LoVo (cell line): ENCODE results near the gene GOLGA1.
"Not testable (repeated sequence)": the region's sequence is repeated elsewhere in the genome, so short reads cannot be mapped to it uniquely, and the experiment has no call there.

ENCODE experiments used
- DNase-seq: peaks from one replicate; pipeline ENCODE4 v3.0.0-alpha.2; 2016; ENCODE audit warnings: low spot score

GOLGA1 gene

DNA sequence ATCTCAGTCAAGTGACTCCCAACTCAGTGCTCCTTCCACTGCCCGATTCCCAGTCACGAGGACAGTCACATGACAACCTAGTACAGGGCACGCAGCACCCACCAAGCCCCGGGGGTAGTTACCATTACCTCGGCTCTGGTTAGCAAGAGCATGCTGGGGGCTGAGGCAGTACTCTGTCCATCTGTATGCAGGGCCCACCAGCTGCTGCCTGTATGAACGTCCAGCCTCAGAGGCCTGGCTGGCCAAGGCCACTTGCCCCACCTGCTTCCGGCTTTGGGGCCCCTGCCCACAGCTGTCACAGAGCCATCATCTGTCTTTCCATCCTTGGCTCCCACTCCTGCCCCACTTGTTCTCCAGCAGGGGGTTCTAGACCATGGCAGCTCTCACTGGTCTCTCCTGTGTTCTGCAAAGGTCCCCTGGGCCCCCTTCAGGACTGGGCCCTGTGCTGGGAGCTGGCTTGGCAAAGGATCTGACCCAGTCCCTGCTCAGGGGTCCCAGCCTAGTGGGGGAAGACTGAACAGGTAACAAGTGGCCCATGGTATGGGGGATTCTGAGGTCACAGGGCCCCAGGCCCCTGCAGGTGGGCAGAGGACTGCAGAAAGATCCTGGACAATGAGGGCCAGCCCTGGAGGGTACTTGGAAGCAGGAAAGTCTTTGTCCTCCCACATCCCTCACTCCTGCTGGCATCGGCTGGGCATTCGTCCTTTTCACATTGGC, 82.4 kb downstream of the GOLGA1 start:
- no peak for DNase-seq

- DNase-seq, result no peak
Measured at GRCh38 chr9:124857533-124858162, 83.2 kb downstream of the GOLGA1 start.

DNA sequence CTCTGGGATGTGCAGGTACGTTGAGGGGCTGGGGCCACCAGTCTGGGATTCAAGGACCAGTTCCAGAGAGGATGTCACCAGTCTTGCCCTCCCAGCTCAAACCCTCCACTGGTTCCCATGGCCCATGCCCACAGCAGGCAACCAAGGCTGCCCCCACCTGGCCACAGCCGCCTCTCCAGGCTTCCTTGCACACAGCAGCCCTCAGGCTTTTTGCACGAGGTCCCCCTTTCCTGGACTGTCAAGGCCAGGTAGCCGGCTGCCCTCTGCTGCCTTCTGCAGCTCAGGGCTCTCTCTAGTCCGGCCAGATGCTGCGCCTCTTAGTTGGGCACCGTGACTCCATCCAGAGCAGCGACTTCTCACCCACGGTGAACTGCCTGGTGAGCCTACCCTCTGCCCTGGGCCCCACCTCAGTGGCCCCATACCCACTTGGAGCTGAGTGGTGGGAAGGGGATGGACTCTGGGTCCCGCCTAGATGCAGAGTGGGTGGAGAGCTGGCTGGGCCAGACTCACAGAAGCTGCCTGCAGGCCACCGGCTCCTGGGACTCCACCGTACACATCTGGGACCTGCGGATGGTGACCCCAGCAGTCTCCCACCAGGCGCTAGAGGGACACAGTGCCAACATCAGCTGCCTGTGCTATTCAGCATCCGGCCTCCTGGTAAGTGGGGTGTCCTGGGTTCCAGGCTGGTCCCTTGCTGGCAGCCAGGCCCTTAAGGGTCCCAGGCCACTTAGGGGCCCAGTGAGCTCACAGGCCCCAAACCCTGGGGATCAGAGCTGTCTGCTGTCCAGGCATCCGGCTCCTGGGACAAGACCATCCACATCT, 84.7 kb downstream of the GOLGA1 start:
- peak; percentile 46 for DNase-seq

GRCh38 chr9:124855566-124855943, 85.3 kb downstream of the GOLGA1 start:
- no peak for DNase-seq

GRCh38 chr9:124854822-124855221, 86.1 kb downstream of the GOLGA1 start:
- no peak for DNase-seq

DNA sequence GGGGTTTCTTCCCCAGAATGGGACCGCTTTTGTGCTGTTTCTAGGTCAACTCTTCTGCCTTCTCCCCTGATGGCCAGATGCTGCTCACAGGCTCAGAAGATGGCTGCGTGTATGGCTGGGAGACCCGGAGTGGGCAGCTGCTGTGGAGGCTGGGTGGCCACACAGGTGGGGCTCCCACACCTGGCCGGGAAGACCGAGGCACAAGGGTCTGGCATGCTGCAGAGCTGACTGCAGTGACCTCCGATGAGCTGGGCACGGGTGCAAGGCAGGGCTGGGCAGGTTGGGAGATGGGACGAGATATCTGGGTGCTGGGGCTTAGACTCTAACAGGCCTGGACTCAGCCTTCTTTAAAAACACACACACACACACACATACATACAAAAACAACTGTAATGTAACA, 86.7 kb downstream of the GOLGA1 start:
- DNase-seq, result no peak

- DNase-seq, result no peak
Measured at GRCh38 chr9:124853605-124854143, 87.2 kb downstream of the GOLGA1 start.

DNA sequence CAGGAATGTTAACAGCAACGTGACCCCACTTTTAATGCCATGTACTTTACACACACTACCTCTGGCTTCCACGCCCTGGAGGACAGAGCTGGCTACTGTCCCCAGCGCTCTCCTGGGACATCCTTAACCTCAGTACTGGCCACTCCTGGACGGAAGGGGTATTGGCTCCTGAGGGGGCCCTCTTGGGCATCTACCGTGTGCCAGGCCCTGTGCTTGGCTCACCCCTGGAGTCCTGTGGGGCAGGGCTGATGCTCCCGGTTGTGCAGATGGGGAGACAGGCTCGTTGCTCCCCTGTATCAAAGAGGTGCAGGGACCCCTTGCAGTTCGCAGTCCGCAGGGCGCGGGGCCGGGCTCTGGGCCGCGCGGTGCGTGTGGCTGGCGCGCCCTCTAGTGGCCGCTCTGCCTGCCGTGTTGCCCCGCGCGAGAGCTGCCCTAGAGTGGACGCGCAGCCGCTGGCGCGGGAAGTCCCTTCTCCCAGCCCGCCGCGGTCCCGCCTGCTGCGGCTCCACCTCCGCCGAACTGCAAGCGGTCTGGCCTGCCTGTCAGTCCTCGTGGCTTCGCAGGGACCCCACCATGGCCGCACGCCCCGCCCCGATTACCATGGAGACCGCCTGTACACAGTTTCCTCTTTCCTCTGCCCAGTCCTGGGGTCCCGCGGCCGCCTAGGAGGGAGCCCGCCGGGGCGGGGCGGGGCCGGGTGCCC, 87.9 kb downstream of the GOLGA1 start, which contains the start of gene WDR38:
TSS of gene WDR38 (plus strand) at position 632 of the 703 bp plus-strand sequence. CDS start 72 bp downstream, outside the sequence.
- DNase-seq, result peak; percentile 84

DNA sequence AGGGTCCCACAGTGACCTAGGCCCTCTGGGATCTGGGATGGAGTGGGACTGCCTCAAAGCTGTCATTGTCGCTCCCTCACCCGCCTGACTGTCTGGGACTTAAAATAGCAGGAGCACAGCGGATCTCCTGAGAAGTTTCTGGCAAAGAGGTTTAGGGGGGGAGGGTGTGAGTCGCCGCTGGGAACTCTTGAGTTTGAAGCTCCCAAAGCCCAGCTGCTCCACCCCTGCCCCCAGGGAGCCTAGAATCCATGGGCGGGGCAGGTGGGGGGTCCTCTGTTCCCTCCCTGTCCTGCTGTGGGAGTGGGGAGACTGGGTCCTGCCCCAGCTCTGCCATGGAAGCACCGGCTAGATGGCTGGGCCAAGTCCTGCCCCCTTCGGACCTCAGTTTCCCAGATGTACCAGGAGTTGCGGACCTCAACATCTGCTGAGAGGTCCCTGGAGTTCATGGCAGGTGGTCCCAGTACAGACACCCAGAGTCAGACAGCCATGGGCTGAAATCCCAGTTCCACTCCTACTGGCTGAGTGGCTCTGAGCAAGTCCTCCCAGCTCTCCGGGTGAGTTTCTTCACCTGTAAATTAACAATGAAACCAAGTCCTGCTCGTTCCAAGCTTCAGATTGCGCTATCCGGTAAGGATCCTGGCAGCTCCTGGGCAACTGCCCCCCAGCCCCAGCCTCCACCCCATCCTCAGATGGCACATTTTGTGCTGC, 88.6 kb downstream of the GOLGA1 start:
- no peak for DNase-seq

DNA sequence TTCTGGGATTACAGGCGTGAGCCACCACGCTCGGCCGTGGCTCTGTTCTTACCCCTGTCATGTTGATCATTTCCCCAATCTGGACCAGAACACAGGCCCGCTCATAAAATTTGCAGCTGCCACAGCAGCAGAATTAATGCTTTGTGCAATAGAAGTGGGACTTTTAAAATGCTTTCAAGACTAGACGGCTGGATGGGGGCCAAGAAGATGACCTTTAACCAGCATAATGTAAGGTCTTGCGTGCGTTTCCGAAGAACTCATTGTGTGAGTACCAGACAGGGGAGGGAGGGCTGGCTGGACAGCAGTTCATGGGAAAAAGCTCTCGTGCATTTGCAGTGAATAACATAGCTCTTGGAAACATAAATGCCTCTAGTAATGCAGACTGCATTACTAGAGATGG, 91.1 kb downstream of the GOLGA1 start:
- no peak for DNase-seq

DNA sequence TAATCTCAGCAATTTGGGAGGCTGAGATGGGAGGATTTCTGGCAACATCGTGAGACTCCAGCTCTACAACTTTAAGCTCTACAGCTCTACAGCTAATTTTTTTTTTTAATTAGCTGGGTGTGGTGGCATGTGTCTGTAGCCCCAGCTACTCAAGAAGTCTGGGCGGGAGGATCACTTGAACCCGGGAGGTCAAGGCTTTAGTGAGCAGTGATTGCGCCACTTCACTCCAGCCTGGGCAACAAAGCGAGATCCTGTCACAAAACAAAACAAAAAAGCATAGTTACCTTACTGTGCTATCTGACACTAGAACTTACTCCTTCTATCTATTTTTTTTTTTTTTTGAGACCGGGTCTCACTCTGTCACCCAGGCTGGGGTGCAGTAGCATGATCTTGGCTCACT, 93.9 kb downstream of the GOLGA1 start:
- DNase-seq, result no peak

- not testable (repeated sequence) for DNase-seq
Measured at GRCh38 chr9:124846467-124846866, 94.4 kb downstream of the GOLGA1 start.

- DNase-seq, result no peak
Measured at GRCh38 chr9:124844291-124844690, 96.6 kb downstream of the GOLGA1 start.

- no peak for DNase-seq
Measured at GRCh38 chr9:124843456-124844034, 97.3 kb downstream of the GOLGA1 start.

DNA sequence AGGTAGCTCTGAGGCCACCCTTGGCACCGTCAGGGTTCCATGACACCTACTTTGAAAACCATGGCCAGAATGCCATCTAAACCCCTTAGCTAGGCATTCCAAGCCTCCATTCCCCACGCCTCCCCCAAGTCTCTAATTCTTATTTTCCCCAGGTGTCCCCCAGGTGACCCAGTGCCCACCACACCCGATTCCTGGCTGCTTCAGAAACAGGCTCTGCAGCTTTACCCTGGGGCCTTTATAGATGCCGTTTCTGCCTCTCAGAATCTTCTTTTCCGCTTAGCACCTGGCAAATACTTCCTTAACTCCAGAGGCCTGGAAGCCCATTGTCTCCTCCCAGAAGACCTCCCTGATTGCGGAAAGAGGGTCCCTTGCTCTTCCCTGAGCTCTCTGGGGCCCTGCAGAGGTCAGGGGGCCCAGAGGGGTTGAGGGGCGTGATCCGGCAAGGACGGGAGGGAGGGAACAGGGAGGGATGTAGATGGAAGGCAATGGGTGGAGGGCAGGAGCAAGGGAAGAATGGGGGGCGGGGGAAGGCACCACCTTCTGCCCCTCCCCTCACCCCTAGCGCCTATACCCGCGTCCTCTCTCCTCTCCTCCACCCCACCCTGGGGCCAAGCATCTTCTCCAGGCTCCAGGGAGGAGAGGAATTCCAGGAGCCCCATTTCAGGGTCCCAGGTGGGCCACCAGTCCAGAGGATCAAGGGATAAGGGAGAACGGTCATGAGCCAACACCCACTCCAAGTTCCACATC, 99.6 kb downstream of the GOLGA1 start:
- no peak for DNase-seq

DNA sequence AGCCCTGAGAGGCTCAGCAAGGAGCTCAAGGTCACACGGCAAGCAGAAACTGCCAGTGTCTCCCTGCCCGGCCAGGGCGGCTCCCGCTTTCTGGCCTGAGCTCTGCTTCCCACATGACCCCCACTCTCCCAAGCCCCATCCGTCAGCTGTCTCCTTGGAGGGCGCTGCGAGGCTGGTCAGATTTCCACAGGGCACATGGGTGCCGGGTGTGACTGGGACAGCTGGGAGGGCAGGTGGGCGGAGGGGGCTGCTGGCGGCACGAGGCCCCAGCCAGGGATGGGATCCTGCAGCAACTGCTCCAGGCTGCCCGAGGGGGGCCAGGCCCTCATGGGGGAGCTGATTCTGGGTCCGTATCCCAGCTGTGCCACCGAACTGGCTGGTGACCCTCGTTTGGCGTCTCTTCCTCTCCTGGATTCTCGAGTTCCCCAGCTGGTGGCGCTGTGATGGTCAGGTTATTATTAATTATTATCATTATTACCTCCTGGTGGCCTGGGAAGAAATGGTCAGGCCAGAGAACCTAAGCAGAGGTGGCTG, 100.5 kb downstream of the GOLGA1 start:
- DNase-seq, result no peak

DNA sequence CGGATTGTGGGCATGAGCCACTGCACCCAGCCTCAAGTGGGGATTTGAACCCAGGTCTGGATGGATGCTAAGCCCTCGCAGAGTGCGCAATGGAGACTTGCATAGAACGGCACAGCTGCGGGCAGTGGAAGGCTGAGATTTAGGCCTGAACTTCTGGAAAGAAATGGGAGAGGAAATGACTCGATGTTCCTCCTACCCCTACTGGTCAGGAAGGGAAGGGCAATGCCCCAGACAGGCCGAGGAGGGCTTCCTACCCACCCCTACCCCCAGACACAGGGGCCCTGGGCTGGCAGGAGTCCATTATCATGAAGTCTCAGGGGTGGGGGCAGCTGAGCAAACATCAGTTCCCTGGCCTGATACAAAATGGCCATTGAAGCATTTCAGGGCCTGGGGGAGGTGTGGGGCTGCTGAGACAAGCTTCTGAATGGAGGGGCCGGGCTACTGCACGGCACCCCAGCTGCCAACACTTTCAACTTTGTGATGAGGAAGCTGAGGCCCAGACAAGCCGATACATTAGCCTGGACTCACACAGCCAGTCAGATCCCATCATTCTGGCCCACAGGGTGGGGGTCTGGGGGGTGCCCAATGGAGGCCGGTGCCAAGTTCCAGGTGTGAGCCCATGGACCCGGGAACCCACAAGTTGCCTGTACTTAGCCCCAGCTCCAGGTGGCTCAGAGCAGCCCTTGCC, 101.1 kb downstream of the GOLGA1 start:
- DNase-seq, result no peak

GRCh38 chr9:124838567-124839275, 102.2 kb downstream of the GOLGA1 start:
- DNase-seq, result not testable (repeated sequence)

DNA sequence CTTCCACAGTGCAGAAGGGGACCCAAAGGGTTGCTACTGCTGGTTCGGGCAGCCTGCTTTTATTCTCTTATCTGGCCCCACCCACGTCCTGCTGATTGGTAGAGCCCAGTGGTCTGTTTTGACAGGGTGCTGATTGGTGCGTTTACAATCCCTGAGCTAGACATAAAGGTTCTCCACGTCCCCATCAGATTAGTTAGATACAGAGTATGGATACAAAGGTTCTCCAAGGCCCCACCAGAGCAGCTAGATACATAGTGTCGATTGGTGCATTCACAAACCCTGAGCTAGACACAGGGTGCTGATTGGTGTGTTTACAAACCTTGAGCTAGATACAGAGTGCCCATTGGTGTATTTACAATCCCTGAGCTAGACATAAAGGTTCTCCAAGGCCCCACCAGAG, 102.8 kb downstream of the GOLGA1 start:
- not testable (repeated sequence) for DNase-seq
